Epithelial cell of esophagus (primary cell): ENCODE measurements around the gene PIK3R6.

ENCODE experiments used
- DNase-seq: peaks from one replicate; pipeline ENCODE4 v3.0.0; 2010; ENCODE audit warnings: low read depth
- H3K4me3 ChIP-seq: 2 replicates; pipeline ENCODE4 v1.5.1; 2011; ENCODE audit warnings: mild to moderate bottlenecking, low read length, control low read depth
- TF ChIP-seq, protein P1 (sequence below): IDR thresholded peaks from 2 replicates; pipeline ENCODE4 v1.5.1; 2011; ENCODE audit warnings: low read depth, mild to moderate bottlenecking, low read length, control low read depth, inconsistent platforms; ENCODE audit not compliant: insufficient read depth; ENCODE audit errors: missing control alignments

Gene PIK3R6

DNA sequence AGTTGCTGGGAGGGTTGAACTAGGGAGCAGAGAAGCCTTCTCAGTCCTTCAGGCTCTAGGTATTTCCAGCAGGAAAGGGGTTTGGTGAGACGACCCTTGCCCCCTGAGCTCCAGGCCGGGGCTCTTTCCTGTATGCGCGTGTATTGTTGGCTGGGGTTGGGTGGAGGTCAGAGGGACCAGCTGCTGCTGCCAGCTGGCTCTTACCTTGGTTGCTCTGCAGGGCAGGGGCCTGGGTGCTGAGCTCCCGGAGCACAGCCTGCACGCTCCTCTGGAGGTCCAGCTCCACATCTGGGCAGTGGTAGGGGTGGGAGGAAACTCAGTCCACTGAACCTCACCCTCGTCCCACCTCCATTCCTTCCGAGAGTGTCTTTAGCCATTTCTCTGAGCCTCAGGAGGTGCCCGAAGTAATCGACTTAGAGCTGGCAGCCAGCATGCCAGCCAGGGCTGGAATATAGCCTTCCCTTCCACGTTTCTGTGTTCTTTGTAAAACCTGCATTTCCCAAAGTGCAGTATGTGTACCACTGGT, 28.0 kb downstream of the PIK3R6 start:
- no peak overlapping the region for H3K4me3 ChIP-seq
- TF ChIP-seq, protein P1, sequence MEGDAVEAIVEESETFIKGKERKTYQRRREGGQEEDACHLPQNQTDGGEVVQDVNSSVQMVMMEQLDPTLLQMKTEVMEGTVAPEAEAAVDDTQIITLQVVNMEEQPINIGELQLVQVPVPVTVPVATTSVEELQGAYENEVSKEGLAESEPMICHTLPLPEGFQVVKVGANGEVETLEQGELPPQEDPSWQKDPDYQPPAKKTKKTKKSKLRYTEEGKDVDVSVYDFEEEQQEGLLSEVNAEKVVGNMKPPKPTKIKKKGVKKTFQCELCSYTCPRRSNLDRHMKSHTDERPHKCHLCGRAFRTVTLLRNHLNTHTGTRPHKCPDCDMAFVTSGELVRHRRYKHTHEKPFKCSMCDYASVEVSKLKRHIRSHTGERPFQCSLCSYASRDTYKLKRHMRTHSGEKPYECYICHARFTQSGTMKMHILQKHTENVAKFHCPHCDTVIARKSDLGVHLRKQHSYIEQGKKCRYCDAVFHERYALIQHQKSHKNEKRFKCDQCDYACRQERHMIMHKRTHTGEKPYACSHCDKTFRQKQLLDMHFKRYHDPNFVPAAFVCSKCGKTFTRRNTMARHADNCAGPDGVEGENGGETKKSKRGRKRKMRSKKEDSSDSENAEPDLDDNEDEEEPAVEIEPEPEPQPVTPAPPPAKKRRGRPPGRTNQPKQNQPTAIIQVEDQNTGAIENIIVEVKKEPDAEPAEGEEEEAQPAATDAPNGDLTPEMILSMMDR: no peak
- DNase-seq: no peak

DNA sequence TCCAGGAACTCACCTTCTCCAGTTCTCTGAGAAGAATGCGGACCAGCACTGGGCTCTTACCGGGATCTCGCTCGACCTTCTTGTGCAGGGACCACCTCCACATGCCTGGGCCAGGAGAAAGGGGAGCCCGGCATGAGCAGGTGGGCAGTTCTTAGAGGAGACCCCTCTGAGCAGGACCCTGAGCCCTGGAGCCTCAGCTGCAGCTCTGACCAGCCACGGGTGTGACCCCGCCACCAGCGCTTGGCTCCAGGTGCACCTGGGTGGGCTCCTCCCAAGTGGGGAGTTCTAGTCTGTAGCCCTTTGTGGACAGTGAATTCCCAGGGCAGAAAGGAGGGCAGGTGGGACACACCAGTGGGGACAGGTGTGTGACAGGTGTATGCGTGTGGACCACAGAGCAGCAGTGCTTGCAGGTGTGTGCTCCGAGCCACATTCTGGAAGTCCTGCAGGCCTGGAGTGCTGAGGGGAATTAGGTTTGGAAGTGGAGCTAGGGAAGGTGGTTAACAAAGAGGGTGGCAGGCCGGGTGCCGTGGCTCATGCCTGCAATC, 28.9 kb downstream of the PIK3R6 start:
- TF ChIP-seq, protein P1: no peak
- H3K4me3 ChIP-seq: no peak overlapping the region
- no peak for DNase-seq

DNA sequence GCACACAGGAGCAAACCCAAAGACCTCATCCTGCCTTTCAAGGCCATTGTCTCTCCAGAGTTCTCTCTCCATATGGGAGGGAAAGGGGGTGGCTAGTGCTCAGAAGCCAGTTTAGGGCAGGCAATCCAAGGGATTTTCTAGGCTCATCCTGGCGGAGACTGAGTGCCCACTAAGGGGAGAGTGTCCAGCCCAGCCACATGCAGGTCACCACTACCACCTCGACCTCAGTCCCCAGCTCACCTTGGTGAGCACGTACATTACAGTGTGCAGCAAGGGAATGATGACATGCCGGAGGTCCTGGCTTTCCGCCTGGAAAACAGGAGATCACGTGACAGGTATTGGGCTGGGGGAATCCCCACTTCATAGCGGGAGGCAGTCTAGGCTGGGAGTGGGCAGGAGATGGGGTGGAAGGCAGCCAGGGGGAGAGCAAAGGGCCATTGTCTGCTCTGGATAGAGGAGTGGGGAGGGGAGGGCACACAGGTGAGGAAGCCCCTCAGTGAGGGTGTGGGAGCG, 29.9 kb downstream of the PIK3R6 start:
- DNase-seq: no peak
- TF ChIP-seq, protein P1: no peak

DNA sequence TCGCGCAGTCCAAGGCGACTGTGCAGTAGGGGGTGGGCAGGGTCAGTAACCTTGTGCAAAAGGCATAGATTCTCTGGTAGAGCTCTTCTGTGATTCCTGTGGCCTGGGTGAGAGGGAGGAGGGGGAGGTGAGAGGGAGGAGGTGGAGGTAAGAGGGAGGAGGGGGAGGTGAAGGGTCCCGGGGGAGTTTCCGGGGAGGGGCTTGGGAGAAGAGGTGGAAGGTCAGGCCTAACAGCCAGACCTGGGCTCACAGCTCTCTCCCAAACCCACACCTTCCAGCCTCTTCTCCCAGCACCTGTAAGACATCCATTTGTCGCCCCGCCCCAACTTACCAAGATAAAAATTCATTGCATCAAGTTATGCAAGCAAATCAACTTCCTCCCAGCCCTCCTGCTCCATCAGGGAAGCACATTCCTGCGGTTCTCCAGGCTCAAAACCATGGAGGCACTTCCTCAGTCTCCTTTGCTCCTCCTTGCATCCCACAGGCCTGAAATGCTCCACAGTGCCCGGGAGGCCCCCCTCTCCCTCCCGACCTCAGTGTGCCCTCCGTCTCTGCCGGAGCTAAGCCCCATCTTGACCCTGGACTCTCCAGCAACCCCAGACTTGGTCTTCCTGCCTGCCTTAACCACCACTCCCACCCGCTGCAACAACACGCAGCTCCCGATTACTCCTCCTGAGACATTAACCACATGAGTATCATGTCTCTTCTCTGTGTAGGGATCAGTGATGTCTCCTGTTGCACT, 30.5 kb downstream of the PIK3R6 start:
- H3K4me3 ChIP-seq: no peak overlapping the region
- TF ChIP-seq, protein P1: no peak
- no peak for DNase-seq

More for the DNA sequence above, 29.9 kb downstream of the PIK3R6 start:
- H3K4me3 ChIP-seq: no peak overlapping the region

DNA sequence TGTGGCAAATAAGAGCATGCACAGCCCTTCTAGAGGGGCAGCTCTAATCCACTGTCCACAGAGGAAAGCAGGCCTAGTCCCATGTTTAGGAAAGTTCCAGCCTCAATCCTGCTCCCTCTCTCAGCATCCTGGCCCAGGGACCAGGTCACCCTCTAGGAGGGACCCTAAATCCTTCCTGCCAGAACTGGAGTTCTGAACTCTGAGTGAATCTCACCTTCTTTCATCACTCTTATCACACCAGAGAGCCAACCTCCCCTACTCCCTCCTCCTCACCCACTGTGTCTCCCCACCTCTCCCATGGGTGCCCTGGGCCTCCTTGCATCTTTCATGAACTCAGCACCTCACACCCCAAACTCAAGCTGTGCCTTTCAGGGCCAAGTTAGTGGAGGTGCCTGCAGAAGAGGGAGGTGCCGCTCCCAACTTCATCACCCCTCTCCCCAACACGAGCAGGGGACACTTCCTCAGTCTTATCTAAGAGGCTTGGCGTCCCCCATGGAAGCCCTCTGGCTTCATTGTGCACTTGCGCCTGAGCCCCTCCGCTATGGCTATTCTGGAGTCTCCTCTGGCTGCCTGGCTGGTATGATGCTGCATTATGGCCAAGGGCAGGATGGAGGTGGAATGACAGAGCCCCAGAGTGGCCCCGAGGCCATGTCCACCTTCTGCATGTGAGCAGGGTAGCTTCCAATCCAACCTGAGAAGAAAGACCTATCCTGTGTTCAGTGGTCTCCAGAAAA, 31.7 kb downstream of the PIK3R6 start:
- H3K4me3 ChIP-seq: no peak overlapping the region
- TF ChIP-seq, protein P1: no peak
- DNase-seq: no peak

DNA sequence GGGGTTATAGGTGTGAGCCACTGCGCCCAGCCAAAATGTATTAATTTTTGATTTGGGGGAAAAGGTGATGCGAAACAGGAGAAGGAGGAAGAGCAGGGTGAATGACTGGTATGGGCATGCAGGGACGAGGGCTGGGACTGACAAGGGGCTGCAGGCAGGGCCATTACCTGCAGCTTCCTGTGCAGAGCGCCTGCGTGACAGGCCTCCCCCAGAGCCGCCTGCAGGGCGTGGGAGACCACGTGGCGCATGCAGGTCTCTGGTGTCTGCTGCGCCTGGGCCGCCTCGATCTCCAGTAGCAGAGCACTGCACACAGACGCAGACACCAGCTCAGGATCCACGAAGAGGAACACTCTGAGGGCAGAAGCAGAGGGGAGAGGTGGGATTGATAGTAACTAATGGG, 32.4 kb downstream of the PIK3R6 start:
- DNase-seq: no peak
- no peak overlapping the region for H3K4me3 ChIP-seq
- TF ChIP-seq, protein P1: no peak
